ENCODE measurements around the gene PCSK2.
"Not testable (repeated sequence)": the region's sequence is repeated elsewhere in the genome, so short reads cannot be mapped to it uniquely, and the experiment has no call there.

PCSK2 gene, protein sequence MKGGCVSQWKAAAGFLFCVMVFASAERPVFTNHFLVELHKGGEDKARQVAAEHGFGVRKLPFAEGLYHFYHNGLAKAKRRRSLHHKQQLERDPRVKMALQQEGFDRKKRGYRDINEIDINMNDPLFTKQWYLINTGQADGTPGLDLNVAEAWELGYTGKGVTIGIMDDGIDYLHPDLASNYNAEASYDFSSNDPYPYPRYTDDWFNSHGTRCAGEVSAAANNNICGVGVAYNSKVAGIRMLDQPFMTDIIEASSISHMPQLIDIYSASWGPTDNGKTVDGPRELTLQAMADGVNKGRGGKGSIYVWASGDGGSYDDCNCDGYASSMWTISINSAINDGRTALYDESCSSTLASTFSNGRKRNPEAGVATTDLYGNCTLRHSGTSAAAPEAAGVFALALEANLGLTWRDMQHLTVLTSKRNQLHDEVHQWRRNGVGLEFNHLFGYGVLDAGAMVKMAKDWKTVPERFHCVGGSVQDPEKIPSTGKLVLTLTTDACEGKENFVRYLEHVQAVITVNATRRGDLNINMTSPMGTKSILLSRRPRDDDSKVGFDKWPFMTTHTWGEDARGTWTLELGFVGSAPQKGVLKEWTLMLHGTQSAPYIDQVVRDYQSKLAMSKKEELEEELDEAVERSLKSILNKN

DNA sequence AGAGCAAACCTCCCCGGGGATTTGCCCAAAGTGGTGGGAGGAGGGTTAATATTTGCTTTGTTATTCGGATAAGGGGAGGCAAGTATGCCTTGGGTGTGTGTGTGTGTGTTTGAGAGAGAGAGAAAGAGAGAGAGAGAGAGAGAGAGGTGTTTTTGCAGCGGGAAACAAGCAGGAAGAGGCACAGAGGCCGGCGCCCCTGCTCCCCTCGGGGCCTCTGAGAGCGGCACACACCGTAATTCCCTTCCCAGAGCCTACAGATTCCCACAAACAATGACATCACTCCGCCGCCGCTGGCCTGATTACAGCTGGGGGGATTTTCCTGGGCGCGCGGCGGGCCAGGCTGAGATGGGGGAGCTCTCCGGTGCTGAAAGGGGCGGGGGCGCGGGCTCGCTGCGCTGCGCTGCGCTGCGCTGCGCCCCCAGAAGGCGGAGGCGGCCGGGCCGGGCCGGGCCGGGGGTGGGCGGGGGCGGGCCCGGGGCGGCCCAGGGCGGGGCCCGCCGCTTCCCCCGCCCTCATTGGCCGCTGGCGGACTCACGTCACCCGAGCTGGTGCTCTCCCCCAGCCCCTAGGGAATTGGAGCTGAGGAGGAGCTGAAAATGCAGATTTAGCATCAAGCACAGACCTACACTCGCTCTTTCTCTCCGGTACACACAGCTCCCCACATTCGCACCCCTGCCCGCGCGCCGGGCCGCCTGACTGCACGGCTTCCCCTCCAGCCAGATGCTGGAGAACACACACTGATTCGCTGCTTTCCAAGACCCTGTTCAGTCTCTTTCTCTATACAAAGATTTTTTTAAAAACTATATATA is at the start of gene PCSK2:
Gene PCSK2 (plus strand): TSS at position 631 of the 809 bp plus-strand sequence. CDS start 266 bp downstream, outside the sequence.
- in situ Hi-C loops (cut with HindIII; ENCODE audit: low pct_ligation_motif_present, low pct_unique_long_range_greater_than_20kb, low sequenced_read_pairs): no loop called here
- peak; percentile 65 for DNase-seq

DNA sequence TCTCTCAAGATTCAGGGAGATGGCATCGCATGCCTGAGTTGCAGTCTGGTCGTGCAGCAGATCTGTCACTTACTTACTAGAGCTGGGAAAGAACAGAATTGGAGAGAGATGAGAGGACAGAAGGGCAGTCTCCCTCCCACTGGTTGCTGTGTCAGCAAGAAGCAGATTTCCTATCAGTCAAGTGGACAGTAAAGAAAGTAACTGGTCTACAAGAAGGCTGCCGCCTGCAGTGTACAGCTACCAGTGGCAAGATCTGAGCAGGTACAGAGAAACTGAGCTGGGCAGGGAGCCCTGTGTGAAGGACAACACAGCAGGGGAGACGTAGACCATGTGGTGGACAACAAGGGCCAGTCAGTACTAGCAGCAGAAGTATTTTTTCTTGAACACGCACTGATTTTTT is 49.5 kb upstream of the PCSK2 start:
- DNase-seq: no peak
- in situ Hi-C loops (cut with HindIII; ENCODE audit: low pct_ligation_motif_present, low pct_unique_long_range_greater_than_20kb, low sequenced_read_pairs): no loop called here

DNA sequence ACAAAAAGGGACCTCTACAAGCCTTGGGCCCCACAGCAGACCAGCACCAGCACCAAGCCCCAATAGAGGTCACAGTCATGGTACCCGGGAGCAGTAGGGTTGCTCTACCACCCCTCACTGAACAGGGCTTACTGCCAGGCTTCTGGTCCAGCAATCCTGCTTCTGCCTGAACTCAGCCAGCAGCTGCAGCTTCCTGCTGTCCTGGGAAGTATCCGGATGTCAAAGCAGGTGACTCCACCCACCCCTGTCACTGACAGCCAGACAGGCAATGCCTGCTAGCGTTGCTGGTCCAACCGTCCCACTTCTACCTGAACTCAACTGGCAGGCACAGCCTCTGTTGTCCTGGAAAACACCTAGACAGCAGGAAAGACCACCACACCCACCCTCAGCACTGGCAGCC is 47.0 kb upstream of the PCSK2 start:
- DNase-seq: no peak
- in situ Hi-C loops (cut with HindIII; ENCODE audit: low pct_ligation_motif_present, low pct_unique_long_range_greater_than_20kb, low sequenced_read_pairs): no loop called here

DNA sequence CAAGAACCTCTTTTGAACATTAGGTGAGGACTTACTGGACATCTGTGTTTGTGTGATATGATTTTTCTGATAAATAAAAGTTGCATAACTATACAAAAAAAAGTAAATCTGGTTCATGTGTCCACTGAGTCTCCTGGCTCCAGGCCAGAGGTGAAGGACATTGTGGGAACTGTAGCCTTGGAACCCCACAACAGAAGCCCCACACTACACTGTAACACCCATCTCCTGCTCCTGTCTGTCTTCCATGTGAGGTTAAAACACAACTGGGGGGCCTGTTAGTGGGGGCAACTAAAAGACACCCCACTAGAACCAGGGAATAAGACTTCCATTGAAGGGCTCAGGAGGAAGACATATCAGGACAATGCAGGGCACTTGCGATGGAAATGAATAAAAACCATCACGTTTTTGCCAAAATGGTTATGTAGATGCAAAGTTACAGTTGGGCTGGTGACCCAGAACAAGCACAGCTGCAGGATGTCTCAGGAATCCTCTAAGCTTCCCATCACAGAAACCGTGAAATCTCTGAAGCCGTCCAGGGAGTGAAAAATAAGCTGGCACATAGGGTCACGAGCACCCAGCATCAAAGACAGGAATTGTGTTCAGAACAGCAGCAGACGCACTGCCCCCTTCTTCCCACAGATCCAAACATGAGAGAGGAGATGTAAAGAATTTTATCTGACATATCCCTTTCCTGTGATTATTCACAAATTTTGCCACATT is 36.7 kb upstream of the PCSK2 start:
- no peak for DNase-seq
- in situ Hi-C loops (cut with HindIII; ENCODE audit: low pct_ligation_motif_present, low pct_unique_long_range_greater_than_20kb, low sequenced_read_pairs): no loop called here

DNA sequence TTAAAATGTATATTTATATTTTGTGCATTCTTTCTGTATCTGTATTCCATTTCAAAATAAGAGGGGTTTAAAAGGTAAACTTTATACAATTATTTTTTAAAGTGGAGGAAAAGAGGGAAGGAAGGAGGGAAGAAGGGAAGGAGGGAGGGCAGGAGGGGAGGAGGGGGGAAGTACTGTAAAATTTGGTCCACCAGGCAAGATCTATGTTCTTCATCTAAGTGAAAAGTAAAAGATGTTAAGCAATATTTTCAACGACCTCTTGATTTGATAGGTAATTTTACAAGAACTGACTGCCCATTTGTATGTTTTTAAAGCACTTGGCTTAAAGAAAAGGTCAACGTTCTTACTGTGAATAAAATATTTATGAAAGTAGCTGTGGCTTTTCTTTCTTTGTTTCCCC is 29.8 kb upstream of the PCSK2 start:
- no peak for DNase-seq
- in situ Hi-C loops (cut with HindIII; ENCODE audit: low pct_ligation_motif_present, low pct_unique_long_range_greater_than_20kb, low sequenced_read_pairs): no loop called here

DNA sequence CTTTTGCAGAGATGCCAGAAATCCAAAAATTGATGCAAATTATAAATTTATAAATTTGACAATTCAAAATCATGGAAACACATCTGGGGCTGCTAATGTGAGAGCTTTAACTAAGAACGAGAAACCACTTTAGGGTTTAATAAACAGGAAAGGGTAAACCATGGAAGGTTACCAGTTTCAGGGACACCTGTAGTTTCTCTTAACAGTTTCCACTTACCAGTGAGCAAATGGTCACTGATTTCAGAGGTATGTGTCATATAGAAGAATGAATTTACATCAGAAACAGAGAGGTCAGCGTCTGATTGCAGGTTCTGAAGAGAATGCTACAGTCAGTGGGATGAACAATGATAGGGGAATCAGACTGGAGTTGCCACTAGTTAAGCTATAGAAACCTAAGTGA is 24.8 kb upstream of the PCSK2 start:
- in situ Hi-C loops (cut with HindIII; ENCODE audit: low pct_ligation_motif_present, low pct_unique_long_range_greater_than_20kb, low sequenced_read_pairs): no loop called here

DNA sequence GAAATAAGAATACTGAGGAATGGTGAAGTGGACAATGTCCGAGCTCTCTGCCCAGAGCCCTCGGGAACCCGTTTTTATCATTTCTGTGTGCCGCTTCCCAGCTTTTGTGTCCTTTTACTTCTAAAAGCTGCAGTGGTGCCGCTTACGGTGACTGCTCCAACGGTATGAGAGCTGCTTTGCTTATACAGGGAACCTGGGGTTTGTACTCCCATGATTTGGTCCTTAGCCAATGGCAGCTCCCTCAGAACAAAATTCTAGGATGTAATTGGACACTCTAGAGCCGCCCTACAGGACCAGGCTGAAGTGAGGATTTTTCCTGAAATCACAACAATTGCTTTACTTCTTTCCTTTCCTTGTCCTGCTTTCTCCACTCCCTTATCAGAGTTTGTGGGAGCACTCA is 24.2 kb upstream of the PCSK2 start:
- in situ Hi-C loops (cut with HindIII; ENCODE audit: low pct_ligation_motif_present, low pct_unique_long_range_greater_than_20kb, low sequenced_read_pairs): no loop called here
- no peak for DNase-seq

More for the DNA sequence above, 24.8 kb upstream of the PCSK2 start:
- DNase-seq: no peak

DNA sequence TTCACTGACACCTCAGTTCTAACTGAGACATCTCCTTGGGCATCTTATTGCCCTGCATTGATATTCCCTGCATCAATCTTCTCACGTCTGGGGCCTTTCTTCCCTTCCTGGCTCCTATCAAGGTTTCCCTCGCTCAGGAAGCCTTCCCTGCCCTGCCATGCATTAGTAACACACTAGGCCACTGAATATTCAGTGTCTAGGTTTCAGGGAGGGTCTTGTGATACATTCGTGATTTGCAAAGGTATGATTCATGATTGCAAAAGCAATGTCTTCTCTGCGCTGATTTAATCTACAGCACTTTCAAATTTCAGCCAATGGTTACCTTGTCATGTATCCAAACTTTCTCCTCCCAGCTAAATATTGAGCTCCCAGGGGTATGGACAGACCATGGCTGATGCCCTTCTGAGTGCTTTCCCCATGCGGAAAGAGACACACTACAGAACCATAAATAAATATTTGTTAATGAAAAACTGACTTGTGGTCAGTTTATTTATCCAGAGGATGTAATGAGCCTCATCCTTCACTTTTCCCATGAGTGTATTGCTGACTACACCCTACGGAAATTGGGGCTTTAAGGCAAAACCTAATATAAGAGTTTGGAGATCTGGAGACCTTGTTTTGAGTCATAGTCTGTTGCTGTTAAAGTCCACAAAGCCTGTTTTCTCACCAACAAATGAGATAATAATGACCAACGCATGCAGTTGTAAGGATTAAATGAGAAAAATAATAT is 21.6 kb upstream of the PCSK2 start:
- DNase-seq: no peak
- in situ Hi-C loops (cut with HindIII; ENCODE audit: low pct_ligation_motif_present, low pct_unique_long_range_greater_than_20kb, low sequenced_read_pairs): no loop called here

DNA sequence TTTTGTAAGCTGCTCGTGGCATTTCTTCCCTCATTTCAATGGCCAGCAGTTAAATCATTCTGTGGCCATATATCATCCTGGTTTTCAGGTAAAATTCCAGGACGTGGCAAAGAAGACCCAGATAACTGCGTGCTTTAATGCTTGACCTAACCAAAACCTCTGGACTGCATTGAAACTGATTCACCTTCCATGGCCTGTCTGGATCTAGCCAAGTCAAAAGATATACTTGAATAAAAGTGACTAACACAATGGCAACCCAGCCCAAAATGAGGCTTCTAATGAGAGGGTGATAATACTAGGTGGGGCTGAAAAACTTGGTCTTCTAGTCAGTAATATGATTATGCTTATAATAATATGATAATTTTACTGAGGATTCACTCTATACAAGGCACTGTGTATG is 16.5 kb upstream of the PCSK2 start:
- in situ Hi-C loops (cut with HindIII; ENCODE audit: low pct_ligation_motif_present, low pct_unique_long_range_greater_than_20kb, low sequenced_read_pairs): no loop called here
- no peak for DNase-seq

DNA sequence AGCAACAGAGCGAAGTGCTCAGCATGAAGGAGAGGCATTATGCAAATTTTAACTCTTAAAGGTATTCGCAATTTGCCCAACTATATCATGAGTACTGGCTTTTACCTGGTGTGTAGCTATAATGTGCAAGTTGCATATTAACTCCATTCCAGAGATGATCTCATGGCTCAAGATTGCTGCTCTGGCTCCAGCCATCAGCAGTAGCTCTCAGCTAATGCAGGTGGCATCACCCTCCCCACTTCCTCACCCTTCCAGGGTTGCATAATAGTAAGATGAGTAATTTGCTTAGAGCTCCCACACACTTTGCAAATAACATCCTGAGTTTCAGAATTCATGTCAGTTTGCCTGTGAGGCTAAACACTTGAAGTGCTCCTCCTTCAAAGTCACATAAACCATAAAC is 15.9 kb upstream of the PCSK2 start:
- DNase-seq: peak; percentile 27
- in situ Hi-C loops (cut with HindIII; ENCODE audit: low pct_ligation_motif_present, low pct_unique_long_range_greater_than_20kb, low sequenced_read_pairs): no loop called here

DNA sequence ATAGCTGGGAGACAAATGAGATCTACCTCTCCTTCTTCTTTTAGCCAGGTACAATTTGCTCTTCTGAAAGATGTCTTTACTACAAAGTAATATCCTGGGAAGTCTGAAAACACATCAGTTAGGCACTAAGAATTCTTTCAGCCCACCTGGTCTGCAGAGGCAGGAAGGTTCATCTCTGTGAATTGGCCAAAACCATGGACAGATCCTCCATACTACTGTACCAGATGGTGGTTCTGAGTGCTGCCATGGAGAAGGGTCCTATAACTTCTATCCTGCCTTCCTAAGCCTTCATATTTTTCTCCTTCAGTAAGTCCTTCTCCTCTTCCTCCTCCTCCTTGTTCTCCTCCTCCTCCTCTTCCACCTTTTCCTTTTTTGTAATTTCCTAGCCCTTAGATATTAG is 11.7 kb upstream of the PCSK2 start:
- in situ Hi-C loops (cut with HindIII; ENCODE audit: low pct_ligation_motif_present, low pct_unique_long_range_greater_than_20kb, low sequenced_read_pairs): no loop called here
- no peak for DNase-seq

DNA sequence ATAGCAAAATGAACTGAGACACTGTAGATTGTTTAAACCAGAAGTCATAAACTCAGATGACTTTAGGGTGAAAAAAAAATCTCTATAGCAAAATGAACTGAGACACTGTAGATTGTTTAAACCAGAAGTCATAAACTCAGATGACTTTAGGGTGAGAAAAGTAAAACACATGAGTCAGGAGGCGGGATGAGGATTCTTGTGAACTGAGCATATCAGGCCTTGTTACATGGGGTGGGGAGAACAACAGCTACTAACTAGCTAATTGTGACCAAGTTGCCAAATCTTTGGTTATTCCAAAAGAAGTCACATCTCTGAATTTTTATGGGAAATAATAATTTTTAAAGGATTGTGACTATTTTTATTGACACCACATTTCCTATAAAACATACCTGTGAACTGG is 7.0 kb upstream of the PCSK2 start:
- in situ Hi-C loops (cut with HindIII; ENCODE audit: low pct_ligation_motif_present, low pct_unique_long_range_greater_than_20kb, low sequenced_read_pairs); DNase-seq: not testable (repeated sequence)

DNA sequence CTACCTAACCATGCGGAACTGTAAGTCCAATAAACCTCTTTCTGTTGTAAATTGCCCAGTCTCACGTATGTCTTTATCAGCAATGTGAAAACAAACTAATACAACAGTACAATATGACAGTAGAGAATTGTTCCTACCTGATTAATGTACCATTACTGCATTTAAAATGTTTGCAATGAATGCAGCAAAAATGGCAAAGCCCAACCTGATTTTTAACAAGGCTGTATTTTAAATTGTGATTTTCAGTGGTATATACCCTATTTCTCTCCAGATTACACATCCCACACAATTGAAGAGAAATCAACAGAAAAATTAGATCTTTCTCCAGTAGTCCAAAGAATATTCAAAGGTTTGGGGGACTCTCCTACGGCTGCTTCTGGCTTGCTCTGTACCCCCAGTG is 3.3 kb upstream of the PCSK2 start:
- DNase-seq: no peak
- in situ Hi-C loops (cut with HindIII; ENCODE audit: low pct_ligation_motif_present, low pct_unique_long_range_greater_than_20kb, low sequenced_read_pairs): no loop called here

DNA sequence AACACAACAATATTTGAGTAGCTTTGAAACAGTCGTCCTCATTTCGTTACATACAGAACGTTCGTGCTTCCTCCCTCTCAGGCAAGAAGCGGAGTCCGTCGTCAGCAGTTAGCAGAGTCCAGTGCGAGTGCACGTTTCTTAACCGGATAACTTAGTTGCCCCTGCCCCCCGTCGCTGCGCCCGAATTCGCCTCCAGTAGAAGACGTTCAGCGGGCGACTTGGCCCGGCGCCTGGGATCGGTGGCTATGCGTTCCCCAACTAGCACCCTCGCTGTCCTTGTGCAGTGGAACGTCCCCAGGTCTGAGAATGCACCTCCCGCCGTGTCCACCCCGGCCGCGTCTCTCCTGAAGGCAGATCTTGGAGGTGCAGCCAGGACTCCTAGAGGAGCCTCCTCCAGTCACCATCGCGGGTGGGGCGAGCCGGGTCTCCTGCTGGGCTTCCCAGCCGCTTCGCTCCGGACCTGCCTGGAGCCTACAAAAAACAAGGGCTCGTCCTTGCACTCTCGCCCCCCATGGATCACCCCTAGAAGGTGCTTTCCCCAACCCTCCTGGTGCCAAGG is 910 bp upstream of the PCSK2 start:
- in situ Hi-C loops (cut with HindIII; ENCODE audit: low pct_ligation_motif_present, low pct_unique_long_range_greater_than_20kb, low sequenced_read_pairs): no loop called here
- no peak for DNase-seq

DNA sequence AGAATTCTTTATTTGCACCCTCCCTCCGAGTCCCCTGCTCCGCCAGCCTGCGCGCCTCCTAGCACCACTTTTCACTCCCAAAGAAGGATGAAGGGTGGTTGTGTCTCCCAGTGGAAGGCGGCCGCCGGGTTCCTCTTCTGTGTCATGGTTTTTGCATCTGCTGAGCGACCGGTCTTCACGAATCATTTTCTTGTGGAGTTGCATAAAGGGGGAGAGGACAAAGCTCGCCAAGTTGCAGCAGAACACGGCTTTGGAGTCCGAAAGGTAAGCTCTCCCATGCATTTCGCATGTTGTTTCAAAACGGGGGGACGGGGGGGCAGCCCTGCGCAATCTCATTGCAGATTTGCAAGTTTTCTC is 357 bp downstream of the PCSK2 start:
- DNase-seq: no peak
- in situ Hi-C loops (cut with HindIII; ENCODE audit: low pct_ligation_motif_present, low pct_unique_long_range_greater_than_20kb, low sequenced_read_pairs): no loop called here

DNA sequence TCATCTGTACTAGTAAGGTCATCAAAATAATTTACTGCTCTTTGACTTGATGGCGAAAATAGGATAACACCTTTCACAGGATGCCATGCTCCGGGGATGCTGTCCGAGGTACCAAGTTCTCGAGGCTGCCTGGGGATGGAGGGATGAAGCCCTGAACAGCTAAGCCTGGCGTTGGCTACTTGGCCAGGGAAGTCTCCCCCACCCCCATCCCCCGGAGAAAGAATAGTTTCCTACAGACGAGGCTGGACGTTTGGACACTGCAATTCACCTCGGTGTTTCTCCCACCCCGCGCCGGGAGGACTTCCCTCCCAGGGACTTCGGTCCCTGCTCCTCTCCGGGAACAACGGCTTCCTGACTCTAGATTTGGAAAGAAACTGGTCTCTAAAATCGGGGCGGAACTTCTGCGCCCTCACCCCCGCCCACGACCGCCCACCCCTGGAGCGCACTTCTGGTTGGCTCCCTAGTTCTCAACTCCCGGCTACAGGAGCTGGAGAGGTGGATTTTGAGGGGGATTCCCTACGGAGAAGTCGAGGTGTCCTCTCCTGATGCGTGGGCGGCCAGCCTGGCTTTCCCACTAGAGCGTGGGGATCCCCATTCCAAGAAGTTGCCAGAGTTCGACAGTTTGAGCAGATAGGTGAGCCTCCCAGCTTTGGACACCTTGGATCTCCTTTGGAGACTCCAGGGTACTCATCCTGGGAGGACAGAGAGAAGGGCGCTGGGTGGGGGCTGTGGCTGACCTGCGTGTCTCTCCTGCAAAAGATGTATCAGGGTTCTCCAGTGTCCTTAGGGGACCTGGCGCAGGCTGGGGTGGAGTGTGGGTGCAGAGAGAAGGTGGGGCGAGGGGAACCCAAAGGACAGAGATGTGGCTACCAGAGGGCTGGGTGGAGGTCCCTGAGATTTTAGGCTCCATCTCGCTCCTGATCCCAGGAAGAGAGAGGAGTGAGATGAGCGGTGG is 1.1 kb downstream of the PCSK2 start:
- peak; percentile 14 for DNase-seq
- in situ Hi-C loops (cut with HindIII; ENCODE audit: low pct_ligation_motif_present, low pct_unique_long_range_greater_than_20kb, low sequenced_read_pairs): no loop called here

DNA sequence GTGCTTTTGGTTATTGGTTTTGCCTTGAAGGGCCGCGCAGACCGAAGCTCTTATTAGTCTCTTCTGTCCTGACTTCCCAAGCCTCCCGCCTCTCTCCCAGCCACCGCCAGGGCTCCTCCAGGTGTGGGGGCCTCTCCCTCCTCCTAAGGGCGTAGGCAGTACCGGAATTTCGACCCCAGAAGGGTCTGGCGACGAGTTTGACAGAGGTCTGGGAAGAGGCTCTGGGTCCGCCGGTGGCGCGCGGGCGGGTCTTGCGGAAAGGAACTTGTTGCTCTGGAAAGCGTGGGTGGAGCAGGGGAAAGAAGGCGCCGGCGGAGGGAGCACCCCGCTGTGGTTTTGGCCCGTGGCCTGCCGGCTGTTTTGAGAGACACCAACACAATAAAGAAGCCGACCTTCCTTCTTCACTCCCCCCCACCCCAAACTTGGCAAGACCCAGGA is 1.8 kb downstream of the PCSK2 start:
- no peak for DNase-seq
- in situ Hi-C loops (cut with HindIII; ENCODE audit: low pct_ligation_motif_present, low pct_unique_long_range_greater_than_20kb, low sequenced_read_pairs): no loop called here
